ENCODE results near the gene CLK3.
"Not testable (repeated sequence)": the region's sequence is repeated elsewhere in the genome, so short reads cannot be mapped to it uniquely, and the experiment has no call there.

Gene CLK3

GRCh38 chr15:74615508-74616365, at the start of gene CLK3:
Gene CLK3 (plus strand): TSS chr15:74615836. CDS start chr15:74619197, 3,361 bp downstream.
- FAIRE-seq = no peak
- peak; percentile 79 for DNase-seq (ENCODE audit: low spot score)

DNA sequence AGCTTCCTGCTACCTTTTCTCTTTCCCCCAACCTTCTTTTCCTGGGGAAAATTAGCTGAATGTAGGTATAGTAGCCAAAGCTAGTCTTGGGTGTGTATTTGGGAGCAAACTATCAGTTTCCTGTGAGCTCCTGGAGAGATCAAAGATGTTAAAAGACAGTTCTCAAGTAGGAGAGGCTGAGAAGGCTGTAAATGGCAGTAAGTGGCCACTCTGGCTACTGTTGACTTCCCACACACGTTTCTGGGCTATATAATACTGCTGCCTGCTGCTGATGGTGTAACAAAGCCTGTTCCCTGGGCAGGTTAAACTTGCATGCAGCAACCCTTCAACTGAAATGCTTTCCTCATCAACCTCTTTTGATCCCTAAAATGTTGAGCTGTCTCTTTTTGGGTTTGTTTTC, 47.0 kb upstream of the CLK3 start:
- FAIRE-seq = no peak
- no peak for DNase-seq (ENCODE audit: low spot score)

DNA sequence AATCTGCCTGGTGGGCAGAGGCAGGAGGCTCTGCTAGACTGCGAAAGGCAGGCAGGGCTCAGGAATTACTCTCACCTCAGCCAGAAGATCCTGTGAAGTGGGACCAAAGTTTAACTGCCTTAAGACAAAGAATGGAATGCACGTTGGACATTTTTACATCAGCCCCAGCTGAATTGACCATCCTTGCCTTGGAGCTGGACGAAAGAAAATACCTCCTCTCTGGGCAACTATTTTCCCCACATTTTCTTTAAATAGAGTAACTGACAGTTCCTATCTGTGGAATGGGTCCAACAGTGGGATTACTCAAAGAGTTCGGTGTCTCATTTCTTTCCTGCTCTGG, 45.9 kb upstream of the CLK3 start:
- FAIRE-seq = no peak
- no peak for DNase-seq (ENCODE audit: low spot score)

- no peak for DNase-seq (ENCODE audit: low spot score)
- FAIRE-seq = no peak
Observed at GRCh38 chr15:74571191-74571590, 44.4 kb upstream of the CLK3 start.

GRCh38 chr15:74573987-74574386, 41.6 kb upstream of the CLK3 start:
- FAIRE-seq (no peak), DNase-seq (ENCODE audit: low spot score) (peak; percentile 26)

DNA sequence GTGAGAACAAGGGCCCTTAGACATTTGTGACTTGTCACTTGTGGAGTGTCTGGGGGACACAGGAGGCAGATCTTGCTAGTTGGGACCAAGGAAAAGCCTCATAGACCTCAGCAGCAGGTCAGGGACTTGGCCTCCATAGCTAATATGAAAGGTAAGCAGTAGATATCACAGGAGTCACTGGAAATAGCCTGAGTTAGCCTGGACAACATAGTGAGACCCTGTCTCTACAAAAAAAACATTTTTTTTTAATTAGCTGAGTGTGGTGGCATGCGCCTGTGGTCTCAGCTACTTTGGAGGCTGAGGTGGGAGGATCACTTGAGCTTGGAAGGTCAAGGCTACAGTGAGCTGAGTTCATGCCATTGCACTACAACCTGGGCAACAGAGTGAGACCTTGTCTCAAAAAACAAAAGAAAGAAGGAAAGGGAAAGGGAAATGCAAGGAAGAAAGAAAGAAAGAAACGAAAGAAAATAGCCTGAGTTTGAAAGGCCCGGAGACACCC, 37.1 kb upstream of the CLK3 start:
- DNase-seq (ENCODE audit: low spot score) (no peak), FAIRE-seq (no peak)

GRCh38 chr15:74579001-74579400, 36.6 kb upstream of the CLK3 start:
- DNase-seq (ENCODE audit: low spot score) = no peak
- FAIRE-seq = no peak

- DNase-seq (ENCODE audit: low spot score) (no peak), FAIRE-seq (no peak)
Observed at GRCh38 chr15:74580538-74581350, 34.9 kb upstream of the CLK3 start.

GRCh38 chr15:74584204-74584603, 31.4 kb upstream of the CLK3 start:
- no peak for FAIRE-seq

DNA sequence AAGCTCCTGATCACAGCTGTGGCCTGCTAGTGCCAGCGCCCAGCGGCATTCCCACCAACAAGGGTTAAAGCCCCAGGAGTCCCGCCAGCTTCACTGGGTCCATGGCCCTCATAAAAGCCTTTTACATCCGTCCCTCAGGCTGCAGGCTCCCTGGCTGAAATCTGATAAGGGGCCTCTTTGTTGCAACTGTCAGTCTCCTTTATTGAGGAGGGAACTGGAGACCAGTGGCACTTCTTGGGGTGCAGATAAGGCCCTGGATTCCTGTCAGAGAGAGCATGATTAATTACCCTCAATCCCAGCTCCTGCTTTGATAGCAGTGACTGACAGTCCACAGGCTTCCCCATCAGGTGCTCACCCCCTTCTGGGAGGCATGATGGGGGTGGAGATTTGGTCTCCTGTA, 30.9 kb upstream of the CLK3 start:
- FAIRE-seq (no peak), DNase-seq (ENCODE audit: low spot score) (no peak)

More at GRCh38 chr15:74584204-74584603, 31.4 kb upstream of the CLK3 start:
- no peak for DNase-seq (ENCODE audit: low spot score)

- FAIRE-seq (no peak), DNase-seq (ENCODE audit: low spot score) (no peak)
Observed at GRCh38 chr15:74585191-74585590, 30.4 kb upstream of the CLK3 start.

DNA sequence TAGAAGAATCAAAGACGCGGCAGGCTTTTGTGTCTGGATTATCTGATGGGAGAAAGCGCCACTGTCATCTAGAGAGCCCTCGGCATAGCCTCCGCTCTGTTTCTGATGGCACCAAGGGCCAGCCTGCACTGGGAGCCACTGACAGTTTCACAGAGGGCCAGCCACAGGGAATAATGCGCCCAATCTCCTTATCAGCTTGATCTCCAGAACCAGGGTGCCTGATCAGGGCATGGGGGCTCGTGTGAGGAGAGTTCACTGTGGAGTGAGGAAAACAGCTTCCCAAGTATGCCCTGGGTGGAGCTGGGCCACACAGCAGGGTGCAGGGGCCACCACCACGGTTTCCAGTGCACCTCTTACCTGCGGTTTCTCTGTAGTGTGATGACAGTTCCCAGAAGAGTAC, 29.8 kb upstream of the CLK3 start:
- no peak for DNase-seq (ENCODE audit: low spot score)
- no peak for FAIRE-seq

GRCh38 chr15:74589826-74590225, 25.8 kb upstream of the CLK3 start:
- DNase-seq (ENCODE audit: low spot score) = no peak
- no peak for FAIRE-seq

DNA sequence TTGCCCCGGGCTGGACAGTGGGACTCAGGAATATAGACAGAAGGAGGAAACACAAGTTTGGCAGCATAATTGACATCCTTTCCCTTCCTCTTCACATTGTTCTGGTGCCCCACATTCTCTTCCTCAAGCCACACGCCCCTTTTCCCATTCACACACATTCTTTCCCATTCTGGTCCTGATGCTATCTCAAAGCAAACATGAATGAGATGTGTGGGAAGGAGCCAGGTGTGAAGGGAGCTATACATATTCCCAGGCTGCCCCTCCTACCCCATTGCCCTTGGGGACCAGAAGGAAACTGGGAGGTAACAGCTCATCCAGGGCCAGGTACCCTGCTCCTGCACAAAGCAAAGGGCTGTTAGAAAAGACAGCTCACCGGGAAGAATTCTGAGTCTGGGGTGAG, 23.4 kb upstream of the CLK3 start:
- no peak for FAIRE-seq
- DNase-seq (ENCODE audit: low spot score) = no peak

DNA sequence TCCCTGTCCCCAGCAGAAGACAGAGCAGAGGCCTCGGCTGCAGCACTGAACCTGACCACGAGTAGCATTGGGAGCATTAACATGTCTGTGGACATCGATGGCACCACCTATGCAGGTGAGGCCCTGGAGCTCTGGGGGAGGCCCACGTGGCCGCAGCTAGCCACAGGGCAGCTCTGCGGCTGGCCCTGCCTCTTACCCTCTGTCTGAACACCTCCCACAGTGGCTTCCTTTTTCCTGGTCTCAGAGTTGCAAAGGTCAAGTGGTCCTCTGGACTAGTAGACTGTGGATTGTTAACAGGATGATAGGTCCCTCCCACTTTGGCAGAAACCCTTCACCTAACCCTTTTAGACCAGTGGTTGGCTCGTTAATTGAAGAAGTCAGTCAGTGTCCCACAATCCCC, 22.5 kb upstream of the CLK3 start:
- DNase-seq (ENCODE audit: low spot score) = no peak
- no peak for FAIRE-seq

- DNase-seq (ENCODE audit: low spot score) (no peak), FAIRE-seq (no peak)
Observed at GRCh38 chr15:74594455-74594854, 21.2 kb upstream of the CLK3 start.

- FAIRE-seq = no peak
- no peak for DNase-seq (ENCODE audit: low spot score)
Observed at GRCh38 chr15:74595271-74595670, 20.4 kb upstream of the CLK3 start.

GRCh38 chr15:74596736-74597135, 18.9 kb upstream of the CLK3 start:
- not testable (repeated sequence) for DNase-seq (ENCODE audit: low spot score); FAIRE-seq

DNA sequence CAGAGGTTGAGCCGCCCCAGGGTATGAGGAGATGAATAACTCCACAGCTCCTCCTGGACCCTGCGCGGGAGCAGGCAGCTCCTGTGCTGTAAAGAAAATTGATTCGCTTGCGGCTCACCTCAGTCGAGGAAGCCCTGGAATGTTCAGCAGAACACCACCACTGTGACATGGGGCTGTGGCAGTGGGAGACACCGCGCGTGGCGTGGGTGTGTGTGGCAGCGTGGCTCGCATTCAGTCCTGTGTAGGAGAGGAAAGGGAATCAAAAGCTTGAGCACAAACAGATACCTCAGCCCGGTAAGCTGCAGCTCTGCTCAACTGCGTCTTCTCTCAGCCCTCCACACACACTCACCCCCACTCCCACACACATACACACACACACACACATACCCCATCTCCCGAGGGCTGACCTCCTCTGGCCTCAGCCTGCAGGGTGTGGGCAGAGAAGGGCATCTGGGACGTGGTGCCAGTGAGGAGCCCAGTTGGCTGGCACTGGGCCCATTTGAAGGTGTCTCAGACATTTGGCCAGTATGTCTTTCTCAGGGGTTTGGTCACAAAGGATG, 18.4 kb upstream of the CLK3 start:
- DNase-seq (ENCODE audit: low spot score) = not testable (repeated sequence)

GRCh38 chr15:74598126-74598842, 17.4 kb upstream of the CLK3 start:
- FAIRE-seq = no peak
- DNase-seq (ENCODE audit: low spot score) = peak; percentile 51

More for the DNA sequence above, 18.4 kb upstream of the CLK3 start:
- not testable (repeated sequence) for FAIRE-seq

DNA sequence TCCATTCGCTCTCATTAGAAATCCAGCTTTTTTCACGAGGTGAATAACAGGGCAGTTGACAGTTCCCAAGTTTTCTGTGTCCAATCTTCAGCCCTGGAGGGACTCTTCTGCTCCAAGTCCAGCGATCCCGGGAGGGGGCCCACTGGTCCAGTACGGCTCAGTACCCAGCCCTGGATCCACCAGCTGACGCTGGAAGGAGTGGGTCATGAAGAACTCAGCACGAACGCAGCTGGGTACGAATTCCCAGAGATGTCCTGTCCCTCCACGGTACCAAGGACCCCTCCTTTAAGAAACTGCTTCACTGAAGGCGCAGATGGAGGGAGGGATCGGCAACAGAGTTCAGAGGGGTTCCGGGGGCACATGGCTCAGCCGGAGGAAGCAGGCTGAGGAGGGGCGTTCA, 16.5 kb upstream of the CLK3 start:
- no peak for DNase-seq (ENCODE audit: low spot score)
- no peak for FAIRE-seq

Measured in RCC 7860 (cell line).